ENCODE measurements around the gene HOXA11. TPM values are rescaled to one million over a fixed set of nuclear protein-coding genes. Genes with fewer than 3 reads are reported as not detected.

Gene HOXA11
- total and polyA plus RNA-seq, 10 of the 15 experiments (the other 5 are each of a cell fraction or from before 2014, with no cell fraction given): not detected

GRCh38 chr7:27175626-27176523 lies 9.2 kb downstream of the HOXA11 start:
- H3K9ac ChIP-seq (ENCODE audit: control insufficient read depth, insufficient read depth, low read length): no peak overlapping the region
- H3K36me3 ChIP-seq (ENCODE audit: control insufficient read depth in 2 of 2, insufficient read depth in 2 of 2, low read length in 1 of 2): no peaks in the 10 kb centered on the region
- FAIRE-seq (no peak), ATAC-seq (no peak), DNase-seq (ENCODE audit: low read depth, low spot score) (no peak)
- H3K4me1 ChIP-seq (ENCODE audit: control insufficient read depth, insufficient read depth, low read length): no peaks in the 10 kb centered on the region
- H2AFZ ChIP-seq (ENCODE audit: control insufficient read depth, low read depth, low read length): no peak overlapping the region
- WGBS (ENCODE audit: insufficient coverage, insufficient replicate concordance, low lambda C conversion rate, missing lambda C conversion rate): 76% methylated on average over 39 of the region's 40 CpGs
- H3K4me2 ChIP-seq (ENCODE audit: control insufficient read depth, insufficient read depth): no peak overlapping the region
- no peaks in the 10 kb centered on the region for H4K20me1 ChIP-seq (ENCODE audit: control insufficient read depth, insufficient read depth)
- POLR2A ChIA-PET: no interaction called here
- intact Hi-C loops (cut with micrococcal nuclease; ENCODE audit: unreplicated experiment) (no loop called here), in situ Hi-C loops (cut with MboI) (no loop called here)
- SMC1A ChIA-PET (ENCODE audit: uncharacterized antibody, unreplicated experiment): no interaction called here
- no peak overlapping the region for H3K4me3 ChIP-seq
- CTCF ChIA-PET: no interaction called here
- peaks cover 15 to 21% of the 10 kb centered on the region in 2 experiments for H3K27me3 ChIP-seq (replicated peaks in 1 of 2; ENCODE audit: control insufficient read depth in 2 of 2, insufficient read depth in 2 of 2, low read length in 1 of 2)
- RAD21 ChIA-PET (ENCODE audit: unreplicated experiment): no interaction called here
- H3K9me3 ChIP-seq (replicated peaks; ENCODE audit: control insufficient read depth, insufficient read depth, low read length): no peaks in the 10 kb centered on the region; the same call in 2 of the 3 replicates
- BruUV-seq (replicated peaks): no TSS peak
- H3K27ac ChIP-seq (ENCODE audit: control insufficient read depth, insufficient read depth): no peak overlapping the region
- H3K79me2 ChIP-seq (ENCODE audit: control insufficient read depth, insufficient read depth, low read length): no peaks in the 10 kb centered on the region
- TF ChIP-seq SUZ12 (IDR thresholded peaks at IDR 0.05; ENCODE audit: unreplicated experiment) (no peak), SMAD1 (IDR thresholded peaks at IDR 0.05; ENCODE audit: low read depth, partially characterized antibody) (no peak), RELB (IDR thresholded peaks at IDR 0.05; ENCODE audit: low read depth) (no peak), BHLHE40 (IDR thresholded peaks at IDR 0.05; ENCODE audit: borderline replicate concordance in 1 of 2, low read depth in 2 of 2, low read length in 1 of 2) (no peak), FOXK2 (IDR thresholded peaks at IDR 0.05) (no peak), NR2C1 (IDR thresholded peaks at IDR 0.05) (no peak), ESRRA (IDR thresholded peaks at IDR 0.05; ENCODE audit: low read length) (no peak), NFIC (IDR thresholded peaks at IDR 0.05; ENCODE audit: low read depth, low read length) (no peak), EED (IDR thresholded peaks at IDR 0.05; ENCODE audit: low read depth) (no peak), MYB (IDR thresholded peaks at IDR 0.05; ENCODE audit: borderline replicate concordance, low read depth, low read length) (no peak), ZBTB33 (IDR thresholded peaks at IDR 0.05) (no peak), SREBF2 (IDR thresholded peaks at IDR 0.05; ENCODE audit: low read length) (no peak), CEBPZ (IDR thresholded peaks at IDR 0.05; ENCODE audit: low read depth, low read length) (no peak)
